Activated naive CD8-positive, alpha-beta T cell (primary cell): ENCODE results near the gene ADCY7.

Experiments
- H3K27ac Mint-ChIP-seq: one replicate; pipeline ENCODE4 v1.8.0; 2021; ENCODE audit warnings: mixed read lengths
- H3K27me3 Mint-ChIP-seq: one replicate; pipeline ENCODE4 v1.8.0; 2021; ENCODE audit warnings: mixed read lengths
- H3K36me3 Mint-ChIP-seq: one replicate; pipeline ENCODE4 v1.8.0; 2021; ENCODE audit warnings: mixed read lengths
- H3K4me1 Mint-ChIP-seq: one replicate; pipeline ENCODE4 v1.8.0; 2021; ENCODE audit warnings: low read depth, mixed read lengths
- H3K4me3 Mint-ChIP-seq: one replicate; pipeline ENCODE4 v1.8.0; 2021; ENCODE audit warnings: mild to moderate bottlenecking, mixed read lengths
- H3K9me3 Mint-ChIP-seq: one replicate; pipeline ENCODE4 v1.8.0; 2021; ENCODE audit warnings: low read depth, mixed read lengths

The ADCY7 gene

DNA sequence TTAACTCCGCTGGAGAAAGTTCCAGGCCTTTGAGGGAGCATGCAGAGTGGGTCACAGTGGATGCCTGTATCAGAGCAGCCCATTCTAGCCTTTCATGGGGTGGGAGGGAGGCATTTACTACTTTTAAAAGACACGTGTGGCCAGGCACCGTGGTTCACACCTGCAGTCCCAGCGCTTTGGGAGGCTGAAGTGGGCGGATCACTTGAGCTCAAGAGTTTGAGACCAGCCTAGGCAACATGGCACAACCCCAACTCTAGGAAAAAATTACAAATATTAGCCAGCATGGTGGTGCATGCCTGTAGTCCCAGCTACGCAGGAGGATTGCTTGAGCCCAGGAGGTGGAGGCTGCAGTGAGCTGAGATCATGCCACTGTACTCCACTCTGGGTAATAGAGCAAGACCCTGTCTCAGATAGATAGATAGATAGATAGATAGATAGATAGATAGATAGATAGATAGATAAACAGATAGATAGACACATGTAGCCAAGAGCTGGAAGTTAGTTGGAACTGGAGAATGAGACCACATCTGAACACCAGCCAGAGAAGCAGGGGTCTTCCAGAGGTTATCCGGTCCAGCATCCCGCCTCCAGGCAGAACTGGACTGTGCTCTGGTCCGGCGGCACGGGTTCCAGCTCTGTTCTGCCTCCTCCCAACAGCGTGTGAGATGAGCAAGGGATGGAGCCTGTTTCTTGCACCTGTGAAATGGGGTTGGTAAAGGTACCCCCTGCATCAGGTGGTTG lies 3.6 kb downstream of the ADCY7 start:
- peaks cover 3% of the 10 kb centered on the region for H3K36me3 Mint-ChIP-seq
- no peaks in the 10 kb centered on the region for H3K9me3 Mint-ChIP-seq
- H3K4me1 Mint-ChIP-seq: peaks cover 88% of the 10 kb centered on the region
- peak overlapping the region; percentile 70 for H3K4me3 Mint-ChIP-seq
- H3K27me3 Mint-ChIP-seq: no peaks in the 10 kb centered on the region
- peak overlapping the region; percentile 93 for H3K27ac Mint-ChIP-seq

DNA sequence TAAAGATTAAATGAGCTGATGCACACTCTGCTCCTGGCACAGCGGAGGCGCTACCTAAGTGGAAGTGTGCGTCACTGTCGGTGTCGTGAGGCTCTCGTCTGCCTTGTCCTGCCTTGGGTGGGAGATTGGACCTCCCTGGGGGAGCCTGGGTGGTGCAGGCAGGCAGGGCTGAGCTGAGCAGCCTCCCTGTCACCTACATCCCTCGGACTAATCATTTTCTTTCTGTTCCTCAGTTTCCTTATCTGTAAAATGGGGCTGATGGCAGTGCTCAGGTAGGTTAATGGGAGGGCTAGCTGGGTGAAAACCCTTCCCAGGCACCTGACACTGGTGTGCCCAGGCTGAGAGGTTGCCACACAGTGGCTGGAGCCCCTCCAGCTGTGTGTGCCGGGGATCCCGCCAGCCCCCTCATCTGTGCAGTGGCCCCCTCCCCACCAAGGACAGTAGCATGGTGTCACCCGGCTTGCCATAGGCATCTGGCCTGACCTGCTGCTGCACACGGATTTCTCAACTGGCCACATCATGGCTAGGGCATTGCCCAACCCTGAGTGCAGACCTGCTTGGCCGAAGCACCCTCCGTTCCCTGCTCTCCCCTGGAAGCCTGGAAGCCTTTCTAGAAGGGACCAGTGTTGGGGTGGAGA lies 4.3 kb downstream of the ADCY7 start:
- H3K9me3 Mint-ChIP-seq: no peaks in the 10 kb centered on the region
- peak overlapping the region; percentile 93 for H3K27ac Mint-ChIP-seq
- peaks cover 3% of the 10 kb centered on the region for H3K36me3 Mint-ChIP-seq
- peaks cover 86% of the 10 kb centered on the region for H3K4me1 Mint-ChIP-seq
- peak overlapping the region; percentile 70 for H3K4me3 Mint-ChIP-seq
- no peaks in the 10 kb centered on the region for H3K27me3 Mint-ChIP-seq

DNA sequence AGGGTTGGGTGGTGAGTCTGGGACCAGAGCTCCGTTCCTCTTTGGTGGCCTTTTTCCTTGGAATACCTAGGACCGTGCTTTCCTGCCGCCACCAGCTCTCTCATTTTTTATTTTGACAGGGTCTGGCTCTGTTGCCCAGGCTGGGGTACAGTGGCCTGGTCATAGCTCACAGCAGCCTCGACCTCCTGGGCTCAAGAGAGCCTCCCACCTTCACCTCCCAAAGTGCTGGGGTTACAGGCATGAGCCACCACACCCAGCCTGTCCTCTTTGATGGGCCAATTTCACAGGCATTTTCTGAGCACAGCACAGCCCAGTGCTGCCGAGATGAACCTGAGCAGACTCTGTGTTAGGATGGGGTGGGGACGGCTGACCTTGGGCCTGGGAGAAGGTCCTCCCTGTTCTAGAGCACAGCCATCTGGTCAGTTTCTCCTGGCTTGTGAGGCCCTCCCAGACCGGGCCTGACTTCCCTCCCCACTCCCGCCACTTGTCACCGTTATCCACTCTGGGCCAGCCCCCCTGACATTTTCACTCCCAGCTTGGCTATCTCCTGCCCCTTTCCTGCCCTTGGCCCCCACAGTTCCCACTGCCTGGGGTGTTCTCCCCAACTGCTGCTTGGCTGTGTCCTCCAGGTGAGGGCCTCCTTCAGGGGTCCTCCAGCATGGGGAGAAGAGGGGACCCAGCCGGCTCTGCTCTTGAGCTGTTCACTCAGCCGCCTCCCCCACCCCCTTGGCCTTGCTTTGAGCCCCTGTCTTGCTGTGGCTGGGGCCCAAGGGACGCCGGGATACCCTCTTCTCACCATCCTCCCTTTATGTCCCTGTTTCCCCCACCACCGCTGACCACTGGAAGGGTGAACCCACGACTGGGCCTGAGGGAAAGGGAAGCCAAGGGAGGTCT lies 5.0 kb downstream of the ADCY7 start:
- Mint-ChIP-seq H3K4me1 (peaks cover 86% of the 10 kb centered on the region), H3K27me3 (no peaks in the 10 kb centered on the region), H3K27ac (peak overlapping the region; percentile 84), H3K9me3 (no peaks in the 10 kb centered on the region), H3K36me3 (peaks cover 3% of the 10 kb centered on the region), H3K4me3 (peak overlapping the region; percentile 65)

DNA sequence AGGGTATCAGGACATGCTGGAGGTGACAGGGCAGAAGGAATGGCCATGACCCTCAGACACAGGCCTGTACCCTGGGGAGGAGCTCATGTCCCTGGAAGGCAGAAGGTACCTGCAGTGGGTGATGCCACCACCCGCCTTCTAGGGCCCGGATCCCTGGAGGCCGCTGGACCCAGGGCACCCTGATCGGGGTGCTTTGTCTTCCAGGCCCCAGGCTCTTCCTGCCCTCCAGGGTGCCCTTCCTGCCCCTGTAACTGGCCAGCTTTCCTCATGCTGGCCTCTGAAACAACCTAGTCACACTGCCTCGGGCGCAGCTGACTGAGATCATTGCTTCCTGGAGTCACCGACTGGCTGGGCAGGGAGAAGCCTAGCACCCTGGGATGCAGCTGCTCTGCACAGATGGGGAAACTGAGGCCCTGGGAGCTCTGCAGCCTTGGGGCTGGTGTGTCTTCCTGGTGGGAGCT lies 5.8 kb downstream of the ADCY7 start:
- H3K36me3 Mint-ChIP-seq: peaks cover 3% of the 10 kb centered on the region

DNA sequence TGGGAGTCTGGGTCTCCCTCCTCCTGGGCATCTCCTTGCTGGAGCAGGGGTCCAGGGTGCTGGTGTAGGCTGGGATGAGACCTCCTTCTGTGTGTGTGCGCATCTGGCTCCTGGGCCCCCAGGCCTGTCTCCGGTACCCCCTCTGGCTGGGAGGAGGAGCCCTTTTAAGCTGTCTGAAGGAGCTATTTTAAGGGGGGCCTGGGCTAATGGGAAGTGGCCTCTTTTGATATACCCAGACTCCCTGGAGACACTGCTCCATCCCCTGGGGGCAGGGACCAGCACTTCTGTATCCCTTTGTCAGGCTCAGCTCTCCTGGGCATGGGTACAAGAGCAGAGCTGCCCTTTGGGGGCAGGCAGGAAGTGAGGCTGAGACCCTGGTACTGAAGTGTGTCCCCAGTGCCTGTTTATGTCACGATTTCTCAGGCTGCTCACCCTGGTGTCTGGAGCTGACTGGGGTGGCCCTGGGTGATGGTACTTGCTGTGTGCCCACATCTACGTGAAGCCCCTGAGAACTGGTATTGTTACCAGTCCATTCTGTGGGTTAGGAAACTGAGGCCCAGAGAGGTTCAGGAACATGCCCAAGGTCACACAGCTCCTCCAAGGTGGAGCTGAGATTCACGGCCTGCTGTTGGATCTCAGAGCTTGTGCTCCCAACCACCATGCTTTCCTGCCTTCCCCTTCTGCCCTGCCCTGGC lies 6.5 kb downstream of the ADCY7 start:
- no peaks in the 10 kb centered on the region for H3K9me3 Mint-ChIP-seq
- peaks cover 3% of the 10 kb centered on the region for H3K36me3 Mint-ChIP-seq
- H3K4me1 Mint-ChIP-seq: peaks cover 90% of the 10 kb centered on the region
- peak overlapping the region; percentile 95 for H3K4me3 Mint-ChIP-seq
- peak overlapping the region; percentile 99 for H3K27ac Mint-ChIP-seq
- no peaks in the 10 kb centered on the region for H3K27me3 Mint-ChIP-seq

More for the DNA sequence above, 5.8 kb downstream of the ADCY7 start:
- Mint-ChIP-seq H3K4me3 (peak overlapping the region; percentile 95), H3K27ac (peak overlapping the region; percentile 99), H3K27me3 (no peaks in the 10 kb centered on the region), H3K9me3 (no peaks in the 10 kb centered on the region), H3K4me1 (peaks cover 90% of the 10 kb centered on the region)

DNA sequence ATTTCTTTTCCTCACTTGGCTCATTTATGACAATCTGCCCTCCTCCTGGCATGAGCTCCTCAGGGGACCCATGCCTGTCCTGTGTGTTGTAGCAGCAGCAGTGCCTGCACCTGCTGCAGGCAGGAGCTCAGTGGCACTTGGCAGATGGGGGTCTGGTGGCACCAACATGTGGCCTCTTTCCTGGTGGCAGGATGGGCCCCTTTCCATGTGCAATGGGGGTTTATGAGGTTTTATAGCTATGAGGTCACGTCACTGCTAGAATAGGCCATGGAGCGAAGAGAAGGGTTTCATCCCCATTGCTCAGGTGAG lies 7.0 kb downstream of the ADCY7 start:
- Mint-ChIP-seq H3K4me1 (peaks cover 92% of the 10 kb centered on the region), H3K4me3 (peak overlapping the region; percentile 95), H3K27me3 (no peaks in the 10 kb centered on the region), H3K9me3 (no peaks in the 10 kb centered on the region), H3K27ac (peak overlapping the region; percentile 99), H3K36me3 (peaks cover 2% of the 10 kb centered on the region)

DNA sequence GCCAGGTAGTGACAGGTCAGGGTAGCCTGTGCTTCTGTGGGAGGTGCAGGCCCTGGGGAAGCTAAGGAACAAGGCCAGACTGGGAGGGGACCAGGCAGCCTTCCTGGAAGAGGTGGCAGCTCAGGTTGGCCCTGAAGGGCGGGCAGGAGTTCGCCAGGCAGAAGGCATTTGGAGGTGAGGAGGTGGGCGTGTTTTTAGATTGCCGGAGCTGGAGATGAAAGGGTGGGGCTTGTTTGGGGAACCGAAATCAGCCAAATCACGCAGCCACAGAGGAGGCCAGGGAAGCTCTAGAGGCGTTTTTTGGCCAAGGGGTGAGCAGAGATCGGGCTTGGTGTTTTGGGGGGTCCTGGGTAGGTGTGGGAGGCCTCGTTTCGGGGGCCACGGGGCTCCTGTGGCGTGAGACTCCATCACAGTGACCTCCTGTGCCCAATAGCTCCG lies 7.6 kb downstream of the ADCY7 start:
- Mint-ChIP-seq H3K4me1 (peaks cover 93% of the 10 kb centered on the region), H3K9me3 (no peaks in the 10 kb centered on the region), H3K36me3 (no peaks in the 10 kb centered on the region), H3K27me3 (no peaks in the 10 kb centered on the region), H3K27ac (peak overlapping the region; percentile 99), H3K4me3 (peak overlapping the region; percentile 95)

DNA sequence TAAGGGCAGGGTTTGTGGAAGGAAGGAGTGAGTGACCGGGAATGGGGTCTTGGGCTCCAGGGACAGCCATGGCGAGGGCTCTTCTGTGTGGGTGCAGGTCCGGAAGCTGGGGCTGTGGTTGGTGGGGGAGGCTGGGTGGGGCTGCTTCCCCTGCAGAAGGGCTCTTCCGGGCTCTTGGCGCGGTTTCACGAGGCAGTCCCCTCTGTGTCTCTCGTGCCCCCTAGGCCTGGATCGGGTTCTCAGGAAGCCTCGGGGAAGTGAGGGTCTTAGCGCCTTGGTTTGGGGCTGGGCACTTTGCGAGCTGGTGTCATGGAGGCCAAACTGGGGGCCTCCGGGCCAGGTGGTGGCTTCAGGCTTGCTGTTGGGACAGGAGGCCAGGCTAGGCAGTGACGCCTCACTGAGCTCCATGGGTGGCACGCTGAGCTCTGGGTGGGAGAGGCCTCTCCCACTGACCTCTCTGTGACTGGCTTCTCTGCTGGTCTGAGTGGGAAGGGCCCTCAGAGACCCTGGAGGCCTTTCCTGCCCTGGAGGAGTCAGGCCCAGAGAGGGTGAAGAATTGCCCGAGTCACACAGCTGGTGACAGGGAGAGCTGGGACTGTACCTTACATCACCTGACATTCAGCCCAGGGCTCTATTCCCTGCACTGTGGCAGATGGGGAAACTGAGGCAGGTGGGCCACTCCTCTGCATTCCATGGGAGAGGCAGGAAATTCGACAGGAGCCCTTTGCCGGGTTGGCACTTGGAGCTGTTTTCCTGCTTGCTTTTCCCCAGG lies 8.2 kb downstream of the ADCY7 start:
- Mint-ChIP-seq H3K27me3 (no peaks in the 10 kb centered on the region), H3K4me3 (peak overlapping the region; percentile 95), H3K9me3 (no peaks in the 10 kb centered on the region), H3K27ac (peak overlapping the region; percentile 99), H3K4me1 (peaks cover 93% of the 10 kb centered on the region), H3K36me3 (no peaks in the 10 kb centered on the region)

DNA sequence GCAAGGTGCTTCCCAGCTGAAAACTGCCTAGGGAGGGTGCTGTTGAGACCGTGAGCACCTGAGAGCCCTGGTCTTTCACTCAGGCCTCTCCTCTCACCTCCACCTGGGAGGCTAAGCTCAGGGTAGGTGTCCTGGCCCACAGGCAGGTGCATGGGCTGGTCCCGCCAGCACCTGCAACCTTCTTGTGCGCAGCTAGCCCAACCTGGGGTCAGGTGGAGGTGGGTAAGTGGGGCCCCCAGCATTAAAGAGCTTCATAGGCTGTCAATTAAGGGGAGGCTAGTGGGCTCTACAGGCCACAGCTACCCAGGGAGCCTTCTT lies 8.7 kb downstream of the ADCY7 start:
- Mint-ChIP-seq H3K36me3 (no peaks in the 10 kb centered on the region), H3K4me1 (peaks cover 93% of the 10 kb centered on the region), H3K27ac (peak overlapping the region; percentile 99), H3K27me3 (no peaks in the 10 kb centered on the region), H3K4me3 (peak overlapping the region; percentile 95), H3K9me3 (no peaks in the 10 kb centered on the region)

DNA sequence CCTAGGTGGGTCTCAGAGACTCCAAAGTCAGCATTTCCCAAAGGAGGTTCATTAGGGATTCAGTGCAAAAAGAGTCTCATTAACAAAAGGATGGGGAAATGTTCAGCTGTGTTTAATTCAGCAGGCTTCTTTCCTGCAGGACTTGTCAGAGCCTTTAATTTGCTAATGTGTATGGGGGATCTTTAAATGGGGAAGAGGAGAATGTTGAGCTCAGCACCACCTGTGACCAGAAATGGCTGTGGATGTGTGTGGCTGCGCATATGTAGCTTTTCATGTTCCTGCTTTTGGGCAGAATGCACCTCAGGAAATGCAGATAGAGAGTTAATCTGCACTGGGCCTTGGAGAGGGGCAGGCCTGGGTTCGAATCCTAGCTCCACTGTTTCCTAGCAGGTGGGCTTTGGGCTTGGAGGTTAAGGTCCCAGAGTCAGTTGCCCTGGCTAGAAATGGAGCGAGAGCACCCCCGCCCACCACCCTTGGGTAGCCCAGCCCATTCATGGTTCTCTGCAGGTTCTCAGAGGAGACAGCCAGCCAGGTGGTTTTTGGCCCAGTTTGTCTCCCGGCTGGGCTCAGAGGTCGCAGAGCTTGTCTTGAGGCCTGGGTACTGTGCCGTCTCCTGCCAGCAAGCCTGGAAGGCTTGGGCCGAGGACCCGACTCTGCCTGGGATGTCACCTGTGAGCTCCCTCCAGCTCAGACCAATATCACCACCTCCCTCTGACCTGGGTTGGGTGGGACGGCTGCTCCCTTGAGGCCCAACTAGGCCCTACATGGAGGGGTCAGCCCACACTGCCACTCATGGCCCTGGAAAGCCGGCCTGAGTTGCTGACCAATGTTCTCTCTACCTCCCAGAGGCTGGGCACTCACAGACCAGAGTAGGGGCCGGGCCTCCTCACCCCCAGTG lies 9.3 kb downstream of the ADCY7 start:
- Mint-ChIP-seq H3K9me3 (no peaks in the 10 kb centered on the region), H3K36me3 (no peaks in the 10 kb centered on the region), H3K4me3 (peak overlapping the region; percentile 95), H3K27ac (peak overlapping the region; percentile 99), H3K4me1 (peaks cover 93% of the 10 kb centered on the region), H3K27me3 (no peaks in the 10 kb centered on the region)

DNA sequence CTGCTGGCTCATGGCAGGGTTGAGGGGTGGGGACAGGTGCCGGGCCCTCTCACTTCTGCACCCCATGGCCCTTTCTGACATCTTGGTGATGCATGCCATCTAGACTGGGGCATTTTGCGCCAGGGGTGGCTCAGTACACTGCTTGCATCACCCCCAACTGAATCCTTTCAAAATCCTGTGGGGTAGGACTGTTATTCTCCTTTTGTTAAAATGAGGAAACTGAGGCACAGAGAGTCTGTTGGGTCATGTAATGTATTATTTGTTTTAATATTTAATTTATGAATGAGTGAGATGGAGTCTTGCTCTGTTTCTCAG lies 9.9 kb downstream of the ADCY7 start:
- no peaks in the 10 kb centered on the region for H3K9me3 Mint-ChIP-seq
- peak overlapping the region; percentile 92 for H3K27ac Mint-ChIP-seq
- no peak overlapping the region for H3K4me3 Mint-ChIP-seq
- H3K36me3 Mint-ChIP-seq: no peaks in the 10 kb centered on the region
- H3K4me1 Mint-ChIP-seq: peaks cover 91% of the 10 kb centered on the region
- no peaks in the 10 kb centered on the region for H3K27me3 Mint-ChIP-seq

DNA sequence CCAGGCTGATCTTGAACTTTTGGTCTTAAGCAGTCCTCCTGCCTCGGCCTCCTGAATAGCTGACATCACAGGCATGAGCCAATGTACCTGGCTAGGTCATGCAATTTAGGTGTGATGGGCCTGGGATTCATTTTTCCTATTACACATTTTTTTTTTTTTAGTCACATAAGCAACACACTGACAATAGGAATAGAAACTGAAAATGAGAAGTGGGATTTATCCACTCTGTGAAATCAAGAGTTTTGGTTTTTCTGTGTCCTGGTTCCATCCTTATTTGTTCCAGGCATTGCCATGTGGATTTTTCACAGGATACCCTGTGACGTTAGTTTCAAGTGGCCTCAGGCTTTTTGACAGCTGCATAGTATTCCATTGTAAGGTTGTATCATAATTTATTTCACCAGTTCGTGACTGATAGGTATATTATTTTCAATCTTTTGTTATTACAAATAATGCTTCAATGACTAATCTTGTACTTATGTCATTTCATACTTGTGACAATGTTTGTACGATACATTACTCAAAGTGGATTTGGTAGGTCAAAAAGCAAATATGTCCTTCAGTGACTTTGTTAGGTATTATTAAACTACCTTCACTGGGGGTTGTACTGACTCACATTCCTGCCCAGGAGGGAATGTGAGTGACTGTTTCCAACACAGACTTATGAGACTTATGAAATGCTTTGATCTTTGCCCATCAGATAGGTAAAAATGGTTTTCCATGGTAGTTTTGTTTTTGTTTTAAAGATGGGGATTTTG lies 10.6 kb downstream of the ADCY7 start:
- no peaks in the 10 kb centered on the region for H3K27me3 Mint-ChIP-seq
- peak overlapping the region; percentile 92 for H3K27ac Mint-ChIP-seq
- no peaks in the 10 kb centered on the region for H3K36me3 Mint-ChIP-seq
- H3K4me3 Mint-ChIP-seq: peak overlapping the region; percentile 73
- H3K4me1 Mint-ChIP-seq: peaks cover 89% of the 10 kb centered on the region
- no peaks in the 10 kb centered on the region for H3K9me3 Mint-ChIP-seq

DNA sequence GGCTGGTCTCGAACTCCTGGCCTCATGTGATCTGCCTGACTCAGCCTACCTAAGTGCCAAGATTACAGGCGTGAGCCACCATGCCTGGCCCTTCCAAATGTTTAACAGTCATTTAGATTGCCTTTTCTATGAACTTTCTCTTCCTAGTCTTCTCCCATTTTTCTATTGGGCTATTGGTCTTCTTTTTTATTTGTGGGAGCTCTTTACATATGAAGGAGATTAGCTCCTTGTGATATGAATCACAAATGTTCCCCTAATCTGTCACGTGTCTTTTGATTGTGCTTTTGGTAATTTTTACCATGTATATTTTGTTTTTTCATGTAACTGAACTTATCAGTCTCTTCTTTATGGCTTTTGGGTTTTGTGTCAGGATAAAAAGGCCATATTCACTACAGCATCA lies 11.9 kb downstream of the ADCY7 start:
- Mint-ChIP-seq H3K9me3 (no peaks in the 10 kb centered on the region), H3K4me3 (peak overlapping the region; percentile 73), H3K27ac (peak overlapping the region; percentile 92), H3K4me1 (peaks cover 89% of the 10 kb centered on the region), H3K36me3 (no peaks in the 10 kb centered on the region), H3K27me3 (no peaks in the 10 kb centered on the region)
